WTC11 (cell line): ENCODE results near the gene GBF1. TPM values are rescaled to one million over a fixed set of nuclear protein-coding genes. Genes with fewer than 3 reads are reported as not detected.

Experiments used
- ATAC-seq: fragments of 200-7000 bp; cut with Tn5 transposase; 2 replicates; pipeline ENCODE4 v1.10.0; 2021; ENCODE audit warnings: mild to moderate bottlenecking, moderate library complexity
- CTCF ChIA-PET: fragments of 300-600 bp; sonication (Branson Sonifier 250); formaldehyde crosslinking; loops from one replicate; lab custom pipeline; 2021; ENCODE audit warnings: antibody characterized with exemption; lab: Charles Lee
- POLR2A ChIA-PET: fragments of 350-600 bp; sonication (Branson Sonifier 250); formaldehyde crosslinking; loops from one replicate; lab custom pipeline; 2021; ENCODE audit warnings: antibody characterized with exemption; lab: Charles Lee
- DNase-seq: peaks from one replicate; pipeline ENCODE4 v3.0.0; 2021; ENCODE audit warnings: low spot score
- H3K27ac Mint-ChIP-seq: 2 replicates; pipeline ENCODE4 v1.8.0; 2021; ENCODE audit warnings: mixed read lengths
- H3K27me3 Mint-ChIP-seq: 2 replicates; pipeline ENCODE4 v1.8.0; 2021; ENCODE audit warnings: low read depth, mild to moderate bottlenecking, moderate library complexity, mixed read lengths
- H3K36me3 Mint-ChIP-seq: 2 replicates; pipeline ENCODE4 v1.8.0; 2021; ENCODE audit warnings: mixed read lengths
- H3K4me1 Mint-ChIP-seq: 2 replicates; pipeline ENCODE4 v1.8.0; 2022; ENCODE audit warnings: mixed read lengths
- H3K4me3 Mint-ChIP-seq: 2 replicates; pipeline ENCODE4 v1.8.0; 2021; ENCODE audit warnings: mild to moderate bottlenecking, moderate library complexity, mixed read lengths
- H3K9me3 Mint-ChIP-seq: 2 replicates; pipeline ENCODE4 v1.8.0; 2021; ENCODE audit warnings: mixed read lengths
- ARID4B ChIP-seq: sonication (generic); formaldehyde crosslinking; IDR thresholded peaks from 2 replicates; pipeline ENCODE4 v1.8.0; 2023; ENCODE audit warnings: missing genetic modification reagents, mild to moderate bottlenecking, borderline replicate concordance
- ATF1 ChIP-seq: sonication (generic); formaldehyde crosslinking; IDR thresholded peaks from 2 replicates; pipeline ENCODE4 v1.8.1; 2023; ENCODE audit warnings: mild to moderate bottlenecking, moderate library complexity, missing genetic modification reagents
- ATF6 ChIP-seq: sonication (generic); formaldehyde crosslinking; IDR thresholded peaks from 2 replicates; pipeline ENCODE4 v1.8.1; 2023; ENCODE audit warnings: mild to moderate bottlenecking, missing genetic modification reagents
- CREB1 ChIP-seq: sonication (generic); formaldehyde crosslinking; IDR thresholded peaks from 2 replicates; pipeline ENCODE4 v1.8.0; 2023; ENCODE audit warnings: mild to moderate bottlenecking, missing genetic modification reagents
- CTCF ChIP-seq: fragments of 200-600 bp; IDR thresholded peaks from 2 replicates; pipeline ENCODE4 v1.8.0; 2022; ENCODE audit warnings: antibody characterized with exemption
- FOXP1 ChIP-seq: sonication (generic); formaldehyde crosslinking; IDR thresholded peaks from 2 replicates; pipeline ENCODE4 v1.8.0; 2022; ENCODE audit warnings: missing genetic modification reagents, mild to moderate bottlenecking, moderate library complexity, borderline replicate concordance
- IRF1 ChIP-seq: sonication (generic); formaldehyde crosslinking; IDR thresholded peaks from 2 replicates; pipeline ENCODE4 v1.8.0; 2023; ENCODE audit warnings: missing genetic modification reagents
- JAZF1 ChIP-seq: fragments of 250-450 bp; sonication (Bioruptor Pico); IDR thresholded peaks from 2 replicates; pipeline ENCODE4 v1.9.0; 2021; ENCODE audit warnings: moderate library complexity, mild to moderate bottlenecking, inconsistent platforms
- JUN ChIP-seq: sonication (generic); formaldehyde crosslinking; IDR thresholded peaks from 2 replicates; pipeline ENCODE4 v1.8.0; 2023; ENCODE audit warnings: mild to moderate bottlenecking, missing genetic modification reagents
- MYBL2 ChIP-seq: sonication (generic); formaldehyde crosslinking; IDR thresholded peaks from 2 replicates; pipeline ENCODE4 v1.8.1; 2023; ENCODE audit warnings: mild to moderate bottlenecking, moderate library complexity, missing genetic modification reagents
- NFE2L1 ChIP-seq: sonication (generic); formaldehyde crosslinking; IDR thresholded peaks from 2 replicates; pipeline ENCODE4 v1.8.1; 2023; ENCODE audit warnings: missing genetic modification reagents
- TEAD1 ChIP-seq: sonication (generic); formaldehyde crosslinking; IDR thresholded peaks from 2 replicates; pipeline ENCODE4 v1.8.0; 2022; ENCODE audit warnings: mild to moderate bottlenecking, missing genetic modification reagents
- TP53 ChIP-seq: sonication (generic); formaldehyde crosslinking; IDR thresholded peaks from 2 replicates; pipeline ENCODE4 v1.8.1; 2023; ENCODE audit warnings: mild to moderate bottlenecking, missing genetic modification reagents
- USF1 ChIP-seq: sonication (generic); formaldehyde crosslinking; IDR thresholded peaks from 2 replicates; pipeline ENCODE4 v1.8.0; 2022; ENCODE audit warnings: mild to moderate bottlenecking, missing genetic modification reagents
- ZBTB43 ChIP-seq: sonication (generic); formaldehyde crosslinking; IDR thresholded peaks from 2 replicates; pipeline ENCODE4 v1.8.1; 2023; ENCODE audit warnings: mild to moderate bottlenecking, missing genetic modification reagents
- ZMAT4 ChIP-seq: fragments of 250-450 bp; sonication (Bioruptor Pico); IDR thresholded peaks from 2 replicates; pipeline ENCODE4 v1.9.0; 2021; ENCODE audit warnings: mild to moderate bottlenecking
- ZNF263 ChIP-seq: sonication (generic); formaldehyde crosslinking; IDR thresholded peaks from 2 replicates; pipeline ENCODE4 v1.8.1; 2022; ENCODE audit warnings: low read depth, mild to moderate bottlenecking, moderate library complexity, missing genetic modification reagents
- ZSCAN18 ChIP-seq: fragments of 250-450 bp; sonication (Bioruptor Pico); IDR thresholded peaks from 2 replicates; pipeline ENCODE4 v2.1.2; 2022; ENCODE audit warnings: mild to moderate bottlenecking, moderate library complexity
- total RNA-seq: library from RNA; stranded (reverse); gene quantifications from 3 replicates; pipeline ENCODE4 v1.2.3, GENCODE V29; 2021

Gene GBF1
- total RNA-seq, 1 experiment from 2014 or later = 32.4 TPM

GRCh38 chr10:102313221-102313896 is 68.0 kb downstream of the GBF1 start:
- Mint-ChIP-seq H3K9me3 (no peaks in the 10 kb centered on the region), H3K4me3 (no peak overlapping the region), H3K36me3 (no peaks in the 10 kb centered on the region), H3K4me1 (peaks cover 11% of the 10 kb centered on the region), H3K27me3 (no peaks in the 10 kb centered on the region), H3K27ac (no peak overlapping the region)
- no peak for DNase-seq
- ChIA-PET CTCF (interaction anchor here (0.5 to 6.0 kb wide), 5 partner anchors 39 to 673 kb away, joined by 3 to 32 read pairs (median 4); partner anchors contain the start of gene PITX3), POLR2A (interaction anchor here (0.6 kb wide), 1 partner anchor 26 kb away, joined by 4 read pairs; no protein-coding TSS in a partner anchor)
- ATAC-seq = no peak
- TF ChIP-seq TP53 (CRISPR knock-in tag) (no peak), TEAD1 (CRISPR knock-in tag) (no peak), ZMAT4 (no peak), ARID4B (no peak), ATF1 (CRISPR knock-in tag) (no peak), IRF1 (CRISPR knock-in tag) (no peak), JUN (no peak), USF1 (CRISPR knock-in tag) (no peak), ZSCAN18 (CRISPR knock-in tag) (no peak), FOXP1 (no peak), JAZF1 (CRISPR knock-in tag) (no peak), CREB1 (no peak), NFE2L1 (no peak), ATF6 (CRISPR knock-in tag) (no peak), ZNF263 (CRISPR knock-in tag) (no peak), ZBTB43 (CRISPR knock-in tag) (no peak), CTCF (no peak), MYBL2 (CRISPR knock-in tag) (no peak)
